GM18520 (cell line): ENCODE data around the gene MDM1.

ENCODE experiments used
- ATAC-seq: cut with Tn5 transposase; IDR thresholded peaks from one replicate; pipeline ENCODE4 v1.9.1; 2021; ENCODE audit not compliant: unreplicated experiment

Gene MDM1

GRCh38 chr12:68358532-68359485 is 26.6 kb upstream of the MDM1 start:
- peak; percentile 68 for ATAC-seq

GRCh38 chr12:68356986-68357385 is 24.8 kb upstream of the MDM1 start:
- ATAC-seq: no peak

- ATAC-seq: no peak
Observed at GRCh38 chr12:68356060-68356695, 24.0 kb upstream of the MDM1 start.

- ATAC-seq: no peak
Observed at GRCh38 chr12:68354977-68355541, 22.9 kb upstream of the MDM1 start.

- ATAC-seq: no peak
Observed at GRCh38 chr12:68352067-68352466, 19.9 kb upstream of the MDM1 start.

GRCh38 chr12:68350753-68351152 is 18.6 kb upstream of the MDM1 start:
- no peak for ATAC-seq

GRCh38 chr12:68349921-68350606 is 17.9 kb upstream of the MDM1 start:
- ATAC-seq: no peak

GRCh38 chr12:68349220-68349621 is 17.1 kb upstream of the MDM1 start:
- ATAC-seq: no peak

- ATAC-seq: no peak
Observed at GRCh38 chr12:68348419-68348818, 16.3 kb upstream of the MDM1 start.

GRCh38 chr12:68345763-68346162 is 13.6 kb upstream of the MDM1 start:
- no peak for ATAC-seq

GRCh38 chr12:68344126-68344525 is 12.0 kb upstream of the MDM1 start:
- no peak for ATAC-seq

- no peak for ATAC-seq
Observed at GRCh38 chr12:68342966-68343365, 10.8 kb upstream of the MDM1 start.

- ATAC-seq: no peak
Observed at GRCh38 chr12:68341822-68342221, 9.7 kb upstream of the MDM1 start.

- no peak for ATAC-seq
Observed at GRCh38 chr12:68340404-68341270, 8.5 kb upstream of the MDM1 start.

GRCh38 chr12:68336889-68337303 is 4.7 kb upstream of the MDM1 start:
- ATAC-seq: no peak

GRCh38 chr12:68335462-68335861 is 3.3 kb upstream of the MDM1 start:
- ATAC-seq: no peak

- no peak for ATAC-seq
Observed at GRCh38 chr12:68334132-68334531, 2.0 kb upstream of the MDM1 start.

GRCh38 chr12:68332728-68333630 is 817 bp upstream of the MDM1 start:
- no peak for ATAC-seq

GRCh38 chr12:68331500-68331868 is 678 bp downstream of the MDM1 start:
- no peak for ATAC-seq
